Germinal center (tissue), 1 donor: ENCODE measurements around the gene TRIM23.

Experiments
- DNase-seq: peaks from one replicate; pipeline ENCODE4 v3.0.0; 2012; ENCODE audit warnings: mixed read lengths, low spot score

Gene TRIM23

DNA sequence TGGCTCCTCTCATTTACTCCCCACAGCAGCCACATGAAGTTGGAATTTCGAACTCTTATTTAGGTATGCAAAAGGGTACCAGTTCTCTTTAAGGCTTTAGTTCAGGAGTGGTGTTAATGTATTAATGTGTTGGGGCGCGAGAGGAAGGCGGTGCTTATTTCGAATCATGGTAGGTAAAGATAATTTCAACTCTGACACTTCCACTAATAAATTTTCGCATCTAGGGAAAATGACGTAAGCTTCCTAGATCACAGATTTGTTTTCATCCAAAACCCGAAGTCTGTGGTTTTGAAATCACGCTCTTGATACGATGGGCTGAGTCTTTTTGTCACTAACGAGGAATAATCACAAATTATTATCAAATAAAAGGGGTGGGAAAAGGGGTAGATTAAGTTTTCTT is 60.4 kb downstream of the TRIM23 start:
- DNase-seq, result no peak

DNA sequence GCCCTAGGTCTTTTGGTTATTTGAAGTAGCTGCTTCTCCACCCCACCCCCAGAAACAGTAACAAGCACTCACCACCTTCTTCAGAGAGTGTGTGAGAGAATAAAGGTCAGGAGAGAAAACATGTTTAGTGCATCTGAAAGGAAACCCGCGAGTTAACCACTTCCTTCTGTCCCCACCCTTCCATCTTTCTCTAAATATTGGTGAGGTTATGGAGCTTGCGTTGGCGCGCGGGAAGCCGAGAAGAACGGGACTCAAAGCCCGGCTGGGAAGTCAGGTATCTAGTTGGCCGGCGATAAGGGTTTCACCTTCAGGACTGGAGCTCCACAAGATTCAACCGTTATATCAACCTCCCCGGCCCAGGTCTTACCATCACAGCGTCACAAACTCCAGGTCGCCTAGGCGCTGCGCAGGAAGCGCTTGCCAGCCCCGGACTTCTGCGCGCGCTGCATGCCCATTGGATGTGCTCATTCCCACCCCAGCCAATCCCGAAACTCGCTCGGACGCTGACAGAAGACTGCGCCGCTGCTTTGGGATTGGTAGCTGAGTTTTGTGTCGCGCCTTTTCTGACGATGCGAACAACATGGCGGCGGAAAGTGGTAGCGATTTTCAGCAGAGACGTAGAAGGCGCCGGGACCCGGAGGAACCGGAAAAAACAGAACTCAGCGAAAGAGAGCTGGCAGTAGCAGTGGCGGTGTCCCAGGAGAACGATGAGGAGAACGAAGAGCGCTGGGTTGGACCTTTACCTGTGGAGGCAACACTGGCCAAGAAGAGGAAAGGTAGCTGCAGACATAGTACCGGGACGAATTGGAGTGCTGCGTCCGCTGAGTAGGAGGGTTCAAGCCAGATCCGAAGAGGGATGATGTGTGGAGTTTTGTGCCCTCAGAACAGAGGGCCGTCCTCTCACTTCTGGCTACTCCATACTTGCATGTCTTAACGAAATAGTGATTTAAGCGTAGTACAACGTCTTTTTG is 61.1 kb downstream of the TRIM23 start, which contains the start of the genes CENPK and PPWD1:
CENPK (minus strand) TSS at position 438 of the 971 bp plus-strand sequence. CDS start 8,261 bp downstream, outside the sequence.
PPWD1 (plus strand) TSS at position 566 of the 971 bp plus-strand sequence; CDS start at position 581, 15 bp downstream.
- peak; percentile 95 for DNase-seq

DNA sequence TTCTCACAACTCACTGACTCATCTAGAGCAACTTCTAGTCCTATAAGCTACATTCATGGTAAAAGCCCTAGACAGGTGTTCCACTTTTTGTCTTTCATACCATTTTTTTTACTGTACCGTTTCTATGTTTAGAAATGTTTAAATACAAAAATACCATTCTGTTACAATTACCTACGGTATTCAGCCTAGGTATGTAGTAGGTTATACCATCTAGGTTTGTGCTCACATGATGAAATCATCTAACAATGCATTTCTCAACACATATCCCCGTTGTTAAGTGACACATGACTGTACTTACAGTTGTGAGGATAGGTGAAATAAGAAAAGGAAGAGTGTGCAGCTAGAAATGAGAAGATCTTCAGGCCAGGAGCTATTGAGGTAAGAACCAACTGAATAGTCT is 67.4 kb downstream of the TRIM23 start:
- no peak for DNase-seq

DNA sequence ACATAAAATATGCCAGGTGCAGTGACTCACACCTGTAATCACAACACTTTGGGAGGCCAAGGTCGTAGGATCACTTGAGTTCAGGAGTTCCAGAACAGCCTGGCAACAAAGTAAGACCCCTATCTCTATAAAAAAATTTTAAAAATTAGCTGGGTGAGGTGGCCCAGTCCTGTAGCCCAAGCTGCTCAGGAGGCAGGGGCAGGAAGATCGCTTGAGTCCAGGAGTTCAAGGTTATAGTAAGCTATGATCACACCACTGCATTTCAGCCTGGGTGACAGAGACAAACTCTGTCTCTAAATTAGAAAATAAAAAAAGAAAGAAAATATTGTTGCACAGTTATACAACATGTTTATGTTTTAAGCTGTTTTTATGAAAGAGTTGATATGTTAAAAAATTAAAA is 68.0 kb downstream of the TRIM23 start:
- no peak for DNase-seq

DNA sequence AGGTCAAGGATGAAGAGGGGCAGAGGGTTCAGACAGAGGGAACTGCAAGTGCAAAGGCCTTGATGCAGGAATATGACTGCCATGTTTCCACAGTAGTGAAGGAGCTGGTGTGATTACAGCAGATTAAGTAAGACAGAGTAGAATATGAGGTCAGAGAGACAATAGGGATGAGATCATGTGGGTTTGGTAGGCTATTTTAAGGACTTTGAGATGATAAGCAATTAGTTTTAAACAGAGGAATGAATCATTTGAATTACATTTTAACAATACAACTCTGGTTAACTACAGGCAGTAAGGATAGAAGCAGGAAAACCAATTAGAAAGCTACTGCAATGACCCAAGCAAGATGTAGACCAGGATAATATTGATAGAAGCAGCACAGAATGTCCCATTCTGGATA is 68.8 kb downstream of the TRIM23 start:
- DNase-seq, result no peak

DNA sequence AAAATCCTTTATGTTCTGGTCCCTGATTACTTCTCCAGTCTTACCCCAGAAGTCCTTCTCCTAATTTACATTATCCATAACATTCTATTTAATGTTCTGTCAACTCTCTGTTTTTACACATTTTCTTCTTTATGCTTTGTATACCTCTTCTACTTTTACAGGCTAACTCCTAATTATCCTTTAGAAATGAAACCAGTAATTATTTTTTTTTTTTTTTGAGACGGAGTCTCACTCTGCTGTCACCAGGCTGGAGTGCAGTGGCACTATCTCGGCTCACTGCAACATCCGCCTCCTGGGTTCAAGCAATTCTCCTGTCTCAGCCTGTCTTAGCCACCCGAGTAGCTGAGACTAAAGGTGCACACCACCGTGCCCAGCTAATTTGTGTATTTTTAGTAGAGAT is 70.2 kb downstream of the TRIM23 start:
- DNase-seq, result no peak

DNA sequence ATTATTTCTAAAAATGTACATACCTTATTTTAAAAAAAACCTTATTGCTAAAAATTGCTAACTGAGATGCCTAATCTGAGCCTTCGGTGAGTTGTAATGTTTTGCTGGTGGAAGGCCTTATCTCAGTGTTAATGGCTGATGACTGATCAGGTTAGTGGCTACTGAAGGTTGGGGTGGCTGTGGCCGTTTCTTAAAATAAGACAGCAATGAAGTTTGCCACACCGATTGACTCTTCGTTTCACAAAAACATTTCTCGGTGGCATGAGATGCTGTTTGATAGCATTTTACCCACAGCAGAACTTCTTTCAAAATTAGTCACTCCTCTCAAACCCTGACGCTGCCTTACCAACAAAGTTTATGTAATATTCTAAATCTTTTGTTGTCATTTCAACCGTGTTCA is 75.9 kb downstream of the TRIM23 start:
- no peak for DNase-seq

DNA sequence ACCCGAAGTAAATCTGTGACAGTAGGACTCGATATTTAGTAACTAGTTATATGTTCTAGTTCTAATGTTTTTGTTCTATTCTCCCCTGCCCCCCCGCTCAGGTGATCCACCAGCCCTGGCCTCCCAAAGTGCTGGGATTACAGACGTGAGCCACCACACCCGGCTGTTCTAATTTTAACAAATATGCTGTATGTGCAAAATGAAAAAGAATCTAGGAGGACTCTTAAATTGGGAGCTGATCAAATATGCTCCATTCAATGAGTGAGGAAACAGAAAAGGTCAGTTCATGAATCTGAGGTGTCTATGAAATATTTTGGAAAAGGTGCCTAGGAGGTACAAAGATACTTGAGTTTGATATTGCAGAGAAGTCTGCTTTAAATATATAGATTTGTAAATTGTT is 78.0 kb downstream of the TRIM23 start:
- DNase-seq, result no peak

DNA sequence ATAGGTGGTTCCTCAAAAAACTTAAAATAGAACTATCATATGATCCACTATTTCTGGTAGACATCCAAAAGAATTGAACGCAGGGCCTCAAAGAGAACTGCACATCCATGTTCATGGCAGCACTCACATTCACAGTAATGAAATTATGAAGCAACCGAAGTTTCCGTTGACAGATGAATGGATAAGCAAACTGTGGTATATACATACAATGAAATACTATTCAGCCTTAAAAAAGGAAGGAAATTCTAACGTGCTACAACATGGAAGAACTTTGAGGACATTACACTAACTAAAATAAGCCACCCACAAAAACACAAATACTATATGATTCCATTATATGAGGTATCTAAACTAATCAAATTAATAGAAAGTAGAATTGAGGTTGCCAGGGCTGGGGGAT is 79.7 kb downstream of the TRIM23 start:
- DNase-seq, result no peak

DNA sequence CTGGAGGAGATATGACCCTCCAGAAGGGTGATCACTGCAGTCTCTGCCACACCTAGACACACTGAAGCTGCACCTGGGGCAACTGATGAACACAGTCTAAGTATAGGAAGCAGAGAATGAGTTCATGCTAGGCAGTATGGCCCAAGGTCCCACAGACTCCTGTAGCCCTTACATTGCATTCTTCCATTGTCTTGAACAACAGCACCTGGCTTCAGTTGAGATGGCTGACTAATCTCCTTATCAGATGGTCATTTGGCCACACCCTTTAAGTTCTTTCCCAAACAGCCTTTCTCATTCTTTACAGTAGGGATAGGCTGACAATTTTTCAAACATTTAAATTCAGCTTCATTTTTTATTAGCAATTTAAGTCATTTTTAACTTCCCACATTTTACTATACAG is 84.3 kb downstream of the TRIM23 start:
- no peak for DNase-seq
